ENCODE data around the gene RGP1.
A peak's percentile ranks its signal among the peaks of the same experiment; 100 is the strongest.

Gene RGP1

GRCh38 chr9:35729700-35730485 is 19.2 kb upstream of the RGP1 start:
- peak overlapping the region; percentile 50 for H3K27ac Mint-ChIP-seq
- H3K4me3 Mint-ChIP-seq, result no peak overlapping the region
- peaks cover 17% of the 10 kb centered on the region for H3K36me3 Mint-ChIP-seq (ENCODE audit: low read depth)
- no peaks in the 10 kb centered on the region for H3K27me3 Mint-ChIP-seq (ENCODE audit: low read depth)
- no peaks in the 10 kb centered on the region for H3K9me3 Mint-ChIP-seq
- H3K4me1 Mint-ChIP-seq (ENCODE audit: low read depth), result peaks cover 12% of the 10 kb centered on the region

GRCh38 chr9:35730486-35730854 is 18.6 kb upstream of the RGP1 start:
- Mint-ChIP-seq H3K9me3 (no peaks in the 10 kb centered on the region), H3K27ac (peak overlapping the region; percentile 50), H3K27me3 (ENCODE audit: low read depth) (no peaks in the 10 kb centered on the region), H3K36me3 (ENCODE audit: low read depth) (peaks cover 21% of the 10 kb centered on the region), H3K4me3 (no peak overlapping the region), H3K4me1 (ENCODE audit: low read depth) (peaks cover 15% of the 10 kb centered on the region)

- peaks cover 22% of the 10 kb centered on the region for H3K36me3 Mint-ChIP-seq (ENCODE audit: low read depth)
- H3K27me3 Mint-ChIP-seq (ENCODE audit: low read depth), result no peaks in the 10 kb centered on the region
- peak overlapping the region; percentile 92 for H3K27ac Mint-ChIP-seq
- peaks cover 18% of the 10 kb centered on the region for H3K4me1 Mint-ChIP-seq (ENCODE audit: low read depth)
- peak overlapping the region; percentile 93 for H3K4me3 Mint-ChIP-seq
- no peaks in the 10 kb centered on the region for H3K9me3 Mint-ChIP-seq
Measured at GRCh38 chr9:35731415-35732184, 17.5 kb upstream of the RGP1 start.

DNA sequence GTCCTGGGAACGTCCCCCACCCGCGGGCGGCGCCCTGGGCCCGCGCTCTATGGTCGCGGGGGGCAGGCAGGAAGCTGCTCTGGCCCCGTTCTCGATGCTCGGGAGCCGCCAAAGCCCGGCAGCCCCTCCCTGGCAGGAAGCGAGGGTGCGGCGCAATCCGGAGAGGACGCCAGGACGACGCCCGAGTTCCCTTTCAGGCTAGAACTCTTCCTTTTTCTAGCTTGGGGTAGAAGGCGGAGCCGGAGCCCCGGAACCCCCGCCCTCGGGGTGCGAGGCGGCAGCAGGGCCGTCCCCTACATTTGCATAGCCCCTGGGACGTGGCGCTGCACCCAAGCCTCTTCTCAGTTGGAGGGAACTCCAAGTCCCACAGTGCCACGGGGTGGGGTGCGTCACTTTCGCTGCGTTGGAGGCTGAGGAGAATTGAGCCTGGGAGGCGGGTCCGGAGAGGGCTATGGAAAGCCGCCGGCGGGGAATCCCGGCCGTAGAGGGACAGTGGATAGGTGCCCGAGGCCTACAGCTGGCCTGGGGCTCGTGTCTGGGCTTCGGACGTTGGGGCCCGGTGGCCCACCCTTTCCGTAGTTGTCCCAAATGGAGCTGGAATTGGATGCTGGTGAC is 16.8 kb upstream of the RGP1 start, which contains the start of the genes CREB3 and TLN1:
CREB3 (plus strand) TSS at position 482 of the 615 bp plus-strand sequence; CDS start at position 589, 107 bp downstream.
TLN1 (minus strand) TSS at position 11 of the 615 bp plus-strand sequence. CDS start 6,501 bp downstream, outside the sequence.
- Mint-ChIP-seq H3K9me3 (no peaks in the 10 kb centered on the region), H3K4me1 (ENCODE audit: low read depth) (peaks cover 18% of the 10 kb centered on the region), H3K4me3 (peak within 1 kb of the TSS; percentile 93), H3K36me3 (ENCODE audit: low read depth) (peaks cover 17% of the 10 kb centered on the region), H3K27ac (peak within 1 kb of the TSS; percentile 92), H3K27me3 (ENCODE audit: low read depth) (no peaks in the 10 kb centered on the region)

DNA sequence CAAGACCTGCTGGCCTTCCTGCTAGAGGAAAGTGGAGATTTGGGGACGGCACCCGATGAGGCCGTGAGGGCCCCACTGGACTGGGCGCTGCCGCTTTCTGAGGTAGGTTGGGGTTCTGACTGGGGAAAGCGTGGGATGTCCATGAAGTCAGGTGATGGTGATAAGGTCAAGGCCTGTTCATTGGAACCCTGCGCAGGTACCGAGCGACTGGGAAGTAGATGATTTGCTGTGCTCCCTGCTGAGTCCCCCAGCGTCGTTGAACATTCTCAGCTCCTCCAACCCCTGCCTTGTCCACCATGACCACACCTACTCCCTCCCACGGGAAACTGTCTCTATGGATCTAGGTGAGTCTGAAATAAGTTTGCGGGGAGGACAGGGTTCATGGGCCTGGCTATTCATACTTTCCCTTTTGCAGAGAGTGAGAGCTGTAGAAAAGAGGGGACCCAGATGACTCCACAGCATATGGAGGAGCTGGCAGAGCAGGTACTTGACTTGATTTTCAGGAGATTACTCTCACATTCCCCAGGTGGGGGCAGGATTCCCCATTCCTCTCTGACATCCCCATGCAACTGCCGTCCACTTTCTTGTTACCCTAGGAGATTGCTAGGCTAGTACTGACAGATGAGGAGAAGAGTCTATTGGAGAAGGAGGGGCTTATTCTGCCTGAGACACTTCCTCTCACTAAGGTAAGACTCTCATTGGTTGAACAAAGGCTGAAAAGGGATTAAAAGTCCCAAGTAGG is 16.1 kb upstream of the RGP1 start:
- peaks cover 18% of the 10 kb centered on the region for H3K4me1 Mint-ChIP-seq (ENCODE audit: low read depth)
- H3K27me3 Mint-ChIP-seq (ENCODE audit: low read depth), result no peaks in the 10 kb centered on the region
- H3K36me3 Mint-ChIP-seq (ENCODE audit: low read depth), result peaks cover 24% of the 10 kb centered on the region
- H3K9me3 Mint-ChIP-seq, result no peaks in the 10 kb centered on the region
- peak overlapping the region; percentile 93 for H3K4me3 Mint-ChIP-seq
- peak overlapping the region; percentile 92 for H3K27ac Mint-ChIP-seq

- H3K36me3 Mint-ChIP-seq (ENCODE audit: low read depth), result peaks cover 35% of the 10 kb centered on the region
- no peaks in the 10 kb centered on the region for H3K27me3 Mint-ChIP-seq (ENCODE audit: low read depth)
- H3K4me3 Mint-ChIP-seq, result no peak overlapping the region
- H3K4me1 Mint-ChIP-seq (ENCODE audit: low read depth), result peaks cover 18% of the 10 kb centered on the region
- H3K9me3 Mint-ChIP-seq, result no peaks in the 10 kb centered on the region
- H3K27ac Mint-ChIP-seq, result no peak overlapping the region
Measured at GRCh38 chr9:35734096-35734495, 15.0 kb upstream of the RGP1 start.

DNA sequence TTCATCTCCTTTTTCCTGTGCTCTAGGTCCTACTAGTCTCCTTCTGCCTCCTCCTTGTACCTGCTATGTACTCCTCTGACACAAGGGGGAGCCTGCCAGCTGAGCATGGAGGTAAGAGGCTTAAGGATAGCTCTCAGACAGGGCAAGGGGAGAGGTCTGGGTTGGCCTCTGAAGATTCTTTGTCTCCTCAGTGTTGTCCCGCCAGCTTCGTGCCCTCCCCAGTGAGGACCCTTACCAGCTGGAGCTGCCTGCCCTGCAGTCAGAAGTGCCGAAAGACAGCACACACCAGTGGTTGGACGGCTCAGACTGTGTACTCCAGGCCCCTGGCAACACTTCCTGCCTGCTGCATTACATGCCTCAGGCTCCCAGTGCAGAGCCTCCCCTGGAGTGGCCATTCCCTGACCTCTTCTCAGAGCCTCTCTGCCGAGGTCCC is 12.9 kb upstream of the RGP1 start:
- Mint-ChIP-seq H3K27me3 (ENCODE audit: low read depth) (no peaks in the 10 kb centered on the region), H3K36me3 (ENCODE audit: low read depth) (peaks cover 37% of the 10 kb centered on the region), H3K27ac (no peak overlapping the region), H3K4me1 (ENCODE audit: low read depth) (peaks cover 16% of the 10 kb centered on the region), H3K9me3 (no peaks in the 10 kb centered on the region), H3K4me3 (no peak overlapping the region)

GRCh38 chr9:35737143-35737542 is 11.9 kb upstream of the RGP1 start:
- peaks cover 43% of the 10 kb centered on the region for H3K36me3 Mint-ChIP-seq (ENCODE audit: low read depth)
- H3K9me3 Mint-ChIP-seq, result no peaks in the 10 kb centered on the region
- peaks cover 21% of the 10 kb centered on the region for H3K4me1 Mint-ChIP-seq (ENCODE audit: low read depth)
- H3K4me3 Mint-ChIP-seq, result no peak overlapping the region
- no peaks in the 10 kb centered on the region for H3K27me3 Mint-ChIP-seq (ENCODE audit: low read depth)
- H3K27ac Mint-ChIP-seq, result no peak overlapping the region

GRCh38 chr9:35738186-35738585 is 10.9 kb upstream of the RGP1 start:
- Mint-ChIP-seq H3K9me3 (no peaks in the 10 kb centered on the region), H3K4me3 (no peak overlapping the region), H3K4me1 (ENCODE audit: low read depth) (peaks cover 21% of the 10 kb centered on the region), H3K36me3 (ENCODE audit: low read depth) (peaks cover 50% of the 10 kb centered on the region), H3K27ac (no peak overlapping the region), H3K27me3 (ENCODE audit: low read depth) (no peaks in the 10 kb centered on the region)

DNA sequence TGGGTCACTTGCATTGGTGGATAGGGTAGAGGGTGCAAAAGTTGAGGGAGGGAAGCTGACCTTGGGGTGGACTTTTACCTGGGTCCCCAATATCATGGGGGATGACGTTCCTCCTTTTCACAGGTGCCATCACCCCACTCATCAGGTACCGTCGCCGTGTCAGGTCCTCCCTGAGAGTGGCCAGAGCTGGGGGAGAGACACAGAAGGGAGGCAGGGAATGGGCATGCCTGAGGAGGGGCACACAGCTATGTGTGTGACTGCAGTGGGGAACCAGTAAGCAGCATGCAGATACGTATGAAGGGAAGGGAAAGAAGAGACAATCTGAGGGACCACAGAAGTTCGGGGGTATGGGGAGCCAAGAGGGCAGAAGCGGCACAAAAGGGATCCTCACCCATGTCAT is 10.2 kb upstream of the RGP1 start:
- H3K9me3 Mint-ChIP-seq, result no peaks in the 10 kb centered on the region
- H3K4me3 Mint-ChIP-seq, result no peak overlapping the region
- peaks cover 55% of the 10 kb centered on the region for H3K36me3 Mint-ChIP-seq (ENCODE audit: low read depth)
- no peak overlapping the region for H3K27ac Mint-ChIP-seq
- H3K27me3 Mint-ChIP-seq (ENCODE audit: low read depth), result no peaks in the 10 kb centered on the region
- H3K4me1 Mint-ChIP-seq (ENCODE audit: low read depth), result peaks cover 23% of the 10 kb centered on the region

DNA sequence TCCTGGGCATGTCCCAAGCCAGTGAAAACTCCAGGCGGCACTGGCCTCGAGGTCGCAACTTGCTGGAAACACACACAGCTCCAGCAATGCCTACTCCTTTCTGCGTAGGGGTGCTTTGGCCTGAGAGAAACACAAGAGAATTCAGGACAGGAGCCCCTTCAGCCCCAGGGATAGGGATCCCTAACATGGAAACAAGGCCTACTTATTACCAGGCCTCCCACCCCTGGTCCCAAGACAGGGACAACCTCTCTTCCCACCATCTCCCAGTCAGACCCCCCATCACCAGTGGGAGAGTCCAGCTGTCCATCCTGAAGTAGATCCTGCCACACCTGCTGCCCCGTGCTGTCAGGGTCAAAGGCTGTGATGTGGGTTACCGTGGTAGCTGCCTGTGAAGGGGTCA is 8.8 kb upstream of the RGP1 start:
- Mint-ChIP-seq H3K36me3 (ENCODE audit: low read depth) (peaks cover 55% of the 10 kb centered on the region), H3K4me3 (no peak overlapping the region), H3K4me1 (ENCODE audit: low read depth) (peaks cover 25% of the 10 kb centered on the region), H3K9me3 (no peaks in the 10 kb centered on the region), H3K27me3 (ENCODE audit: low read depth) (no peaks in the 10 kb centered on the region), H3K27ac (no peak overlapping the region)

DNA sequence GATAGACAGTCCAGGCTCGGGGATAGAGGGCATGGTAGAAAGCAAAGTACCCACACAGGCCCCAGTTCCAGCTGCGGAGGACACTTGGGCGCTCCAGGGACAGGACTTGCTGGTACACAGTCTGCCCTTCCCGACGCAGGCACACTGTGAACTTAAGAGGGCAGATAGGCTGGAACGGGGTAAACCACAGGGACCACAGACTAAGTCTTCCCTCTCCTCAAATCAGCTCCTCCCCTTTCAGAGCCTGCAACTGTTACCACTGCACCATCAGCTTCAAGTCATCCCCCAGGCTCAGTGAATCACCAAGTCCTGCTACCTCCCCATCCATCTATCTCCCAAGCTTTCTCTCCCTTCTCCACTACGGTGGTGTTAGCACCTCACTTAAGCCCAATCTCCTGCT is 7.3 kb upstream of the RGP1 start:
- H3K4me3 Mint-ChIP-seq, result no peak overlapping the region
- no peaks in the 10 kb centered on the region for H3K9me3 Mint-ChIP-seq
- H3K4me1 Mint-ChIP-seq (ENCODE audit: low read depth), result peaks cover 29% of the 10 kb centered on the region
- H3K36me3 Mint-ChIP-seq (ENCODE audit: low read depth), result peaks cover 53% of the 10 kb centered on the region
- no peaks in the 10 kb centered on the region for H3K27me3 Mint-ChIP-seq (ENCODE audit: low read depth)
- no peak overlapping the region for H3K27ac Mint-ChIP-seq

DNA sequence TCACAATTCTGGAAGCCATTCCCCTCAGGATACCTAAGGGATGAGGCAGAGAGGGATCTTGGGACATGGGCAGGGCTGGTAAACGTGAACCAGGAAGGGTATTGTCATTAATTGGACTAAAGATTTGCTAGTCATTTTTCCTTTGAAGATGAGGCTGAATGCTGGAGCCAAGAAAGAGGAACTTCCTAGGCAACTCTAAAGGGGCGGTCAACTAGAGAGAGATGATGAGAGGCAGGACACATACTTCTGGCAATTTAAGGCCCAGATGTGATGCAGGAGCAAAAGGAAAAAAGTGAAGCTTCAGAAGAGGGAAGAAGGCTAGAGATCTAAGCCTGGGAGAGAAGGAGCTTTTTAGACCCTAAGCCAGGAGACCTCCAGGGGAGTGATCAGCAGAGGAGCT is 5.6 kb upstream of the RGP1 start:
- no peaks in the 10 kb centered on the region for H3K27me3 Mint-ChIP-seq (ENCODE audit: low read depth)
- peaks cover 44% of the 10 kb centered on the region for H3K4me1 Mint-ChIP-seq (ENCODE audit: low read depth)
- H3K9me3 Mint-ChIP-seq, result no peaks in the 10 kb centered on the region
- no peak overlapping the region for H3K27ac Mint-ChIP-seq
- H3K4me3 Mint-ChIP-seq, result no peak overlapping the region
- peaks cover 41% of the 10 kb centered on the region for H3K36me3 Mint-ChIP-seq (ENCODE audit: low read depth)

DNA sequence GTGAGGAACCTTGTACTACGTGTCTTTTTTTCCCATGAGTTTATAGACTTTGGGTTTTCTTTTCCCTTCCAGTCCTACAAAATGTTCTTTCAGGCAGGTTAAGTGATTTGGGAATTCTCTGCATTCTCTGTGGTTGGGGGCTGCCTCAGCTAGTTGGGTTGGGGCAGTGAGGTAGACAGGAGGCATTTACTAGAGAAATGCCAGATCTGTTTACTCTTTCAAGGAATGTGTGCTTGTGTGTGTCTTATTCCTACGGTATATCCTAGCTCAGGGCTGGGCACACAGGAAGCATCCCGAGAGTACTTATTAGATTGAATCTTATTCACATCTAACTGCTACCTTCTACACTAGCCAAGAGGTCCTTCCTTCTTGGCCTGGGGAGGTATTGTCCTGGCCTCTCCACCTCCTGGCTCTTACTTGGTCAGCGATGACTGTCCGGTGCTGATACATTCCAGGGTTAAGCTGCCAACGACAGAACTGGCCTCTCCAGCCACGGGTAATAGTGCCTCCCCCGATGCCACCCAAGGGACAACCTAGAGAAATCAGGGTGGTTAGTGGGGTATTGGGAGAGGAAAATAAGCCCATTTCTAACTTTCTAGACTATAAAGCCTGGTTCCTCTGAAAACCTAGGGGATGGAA is 5.1 kb upstream of the RGP1 start:
- Mint-ChIP-seq H3K36me3 (ENCODE audit: low read depth) (peaks cover 36% of the 10 kb centered on the region), H3K4me1 (ENCODE audit: low read depth) (peaks cover 44% of the 10 kb centered on the region), H3K9me3 (no peaks in the 10 kb centered on the region), H3K27me3 (ENCODE audit: low read depth) (no peaks in the 10 kb centered on the region), H3K27ac (no peak overlapping the region), H3K4me3 (no peak overlapping the region)

Data from T-helper 1 cell treated with Interleukin-12 subunit alpha and Interleukin-12 subunit beta and Interleukin-4 antibody, amounts not matched to agents 30 μg/mL and 1 μg/mL, for 36 hours (primary cell).